Parathyroid adenoma (tissue), 2 donors: ENCODE results near the gene GRM1.

Experiments
- H2AFZ ChIP-seq: fragments of 300-600 bp; sonication (generic); one replicate; pipeline ENCODE4 v1.7.0; 2017; ENCODE audit warnings: antibody characterized with exemption, mild to moderate bottlenecking
- H3K27ac ChIP-seq: fragments of 300-600 bp; sonication (generic); one replicate; pipeline ENCODE4 v1.7.0; 2017
- H3K27me3 ChIP-seq: fragments of 300-600 bp; sonication (generic); one replicate; pipeline ENCODE4 v1.7.0; 2017; ENCODE audit warnings: low read length; ENCODE audit not compliant: control insufficient read depth, insufficient read depth
- H3K36me3 ChIP-seq: fragments of 300-600 bp; sonication (generic); one replicate; pipeline ENCODE4 v1.7.0; 2017; ENCODE audit warnings: low read length; ENCODE audit not compliant: control insufficient read depth, insufficient read depth
- H3K4me1 ChIP-seq: fragments of 300-600 bp; sonication (generic); one replicate; pipeline ENCODE4 v1.7.0; 2017; ENCODE audit warnings: control low read depth
- H3K4me2 ChIP-seq: fragments of 300-600 bp; sonication (generic); one replicate; pipeline ENCODE4 v1.7.0; 2017; ENCODE audit warnings: low read length
- H3K4me3 ChIP-seq: fragments of 300-600 bp; sonication (generic); one replicate; pipeline ENCODE4 v1.7.0; 2017; ENCODE audit warnings: low read depth, low read length
- H3K79me2 ChIP-seq: fragments of 300-600 bp; sonication (generic); one replicate; pipeline ENCODE4 v1.7.0; 2017; ENCODE audit warnings: control low read depth
- H3K9ac ChIP-seq: fragments of 300-600 bp; sonication (generic); one replicate; pipeline ENCODE4 v1.7.0; 2017; ENCODE audit warnings: mild to moderate bottlenecking
- H3K9me3 ChIP-seq: fragments of 300-600 bp; sonication (generic); one replicate; pipeline ENCODE4 v1.7.0; 2017; ENCODE audit warnings: low read length; ENCODE audit not compliant: control insufficient read depth
- CTCF ChIP-seq: fragments of 300-600 bp; sonication (generic); IDR thresholded peaks from one replicate; pipeline ENCODE4 v1.7.0; 2017; ENCODE audit warnings: antibody characterized with exemption, mild to moderate bottlenecking
- donor health status: primary hyperparathyroidism.

GRM1 gene

DNA sequence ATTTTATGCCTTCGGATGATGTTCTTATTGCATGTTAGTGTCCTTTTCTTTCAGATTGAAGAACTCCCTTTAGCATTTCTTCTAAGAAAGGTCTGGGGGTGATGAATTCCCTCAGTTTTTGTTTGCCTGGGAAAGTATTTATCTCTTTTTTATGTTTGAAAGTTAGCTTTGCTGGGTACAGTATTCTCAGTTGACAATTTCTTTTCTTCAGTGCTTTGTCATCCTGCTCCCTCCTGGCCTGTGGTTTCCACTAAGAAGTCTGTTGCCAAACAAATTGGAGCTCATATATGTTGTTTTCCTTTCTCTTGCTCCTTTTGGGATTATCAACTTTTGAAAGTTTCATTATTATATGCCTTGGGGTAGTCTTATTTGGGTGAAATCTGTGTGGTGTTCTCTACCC is 11.5 kb downstream of the GRM1 start:
- Histone ChIP-seq H3K27ac (no peak overlapping the region), H3K4me2 (no peak overlapping the region), H3K27me3 (no peaks in the 10 kb centered on the region), H3K36me3 (no peaks in the 10 kb centered on the region), H3K79me2 (no peaks in the 10 kb centered on the region), H3K4me3 (no peak overlapping the region), H2AFZ (no peak overlapping the region), H3K4me1 (no peaks in the 10 kb centered on the region), H3K9ac (no peak overlapping the region), H3K9me3 (no peaks in the 10 kb centered on the region)
- no peak for TF ChIP-seq CTCF

GRCh38 chr6:146041282-146041681 is 12.4 kb downstream of the GRM1 start:
- no peaks in the 10 kb centered on the region for H3K36me3 ChIP-seq
- no peaks in the 10 kb centered on the region for H3K79me2 ChIP-seq
- no peaks in the 10 kb centered on the region for H3K4me1 ChIP-seq
- no peak overlapping the region for H3K4me2 ChIP-seq
- TF ChIP-seq CTCF: no peak
- H3K9me3 ChIP-seq: no peaks in the 10 kb centered on the region
- no peak overlapping the region for H2AFZ ChIP-seq
- H3K4me3 ChIP-seq: no peak overlapping the region
- no peak overlapping the region for H3K9ac ChIP-seq
- H3K27ac ChIP-seq: no peak overlapping the region
- H3K27me3 ChIP-seq: no peaks in the 10 kb centered on the region

DNA sequence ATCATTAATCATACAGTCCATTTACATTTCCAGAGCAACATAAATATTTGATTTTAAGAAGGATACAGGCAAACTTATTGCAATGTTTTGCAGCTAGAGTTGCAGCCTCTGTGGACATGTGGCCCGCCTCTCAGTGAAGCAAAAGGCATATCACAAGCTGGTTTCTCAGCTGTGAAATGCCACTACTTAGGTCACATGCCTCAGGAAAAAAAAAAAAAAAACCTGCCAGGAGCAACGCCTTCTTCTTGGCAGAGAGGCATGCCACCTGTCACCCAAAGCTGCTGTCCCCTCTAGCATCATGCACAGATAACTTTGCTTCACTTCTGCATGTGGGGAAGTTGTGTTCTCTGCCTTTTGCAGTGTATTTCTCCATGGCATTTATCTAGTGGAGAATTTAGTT is 18.5 kb downstream of the GRM1 start:
- no peak for TF ChIP-seq CTCF
- H3K27ac ChIP-seq: no peak overlapping the region
- H3K4me2 ChIP-seq: no peak overlapping the region
- no peaks in the 10 kb centered on the region for H3K36me3 ChIP-seq
- no peak overlapping the region for H3K9ac ChIP-seq
- no peaks in the 10 kb centered on the region for H3K27me3 ChIP-seq
- no peaks in the 10 kb centered on the region for H3K4me1 ChIP-seq
- H3K9me3 ChIP-seq: no peaks in the 10 kb centered on the region
- no peak overlapping the region for H2AFZ ChIP-seq
- H3K4me3 ChIP-seq: no peak overlapping the region
- no peaks in the 10 kb centered on the region for H3K79me2 ChIP-seq

- H3K36me3 ChIP-seq: no peaks in the 10 kb centered on the region
- no peak overlapping the region for H3K4me3 ChIP-seq
Observed at GRCh38 chr6:146050168-146050567, 21.3 kb downstream of the GRM1 start.

More at GRCh38 chr6:146050168-146050567, 21.3 kb downstream of the GRM1 start:
- H2AFZ ChIP-seq: no peak overlapping the region
- no peaks in the 10 kb centered on the region for H3K79me2 ChIP-seq
- H3K4me1 ChIP-seq: no peaks in the 10 kb centered on the region
- H3K27ac ChIP-seq: no peak overlapping the region
- H3K9ac ChIP-seq: no peak overlapping the region
- H3K4me2 ChIP-seq: no peak overlapping the region
- H3K27me3 ChIP-seq: no peaks in the 10 kb centered on the region
- H3K9me3 ChIP-seq: no peaks in the 10 kb centered on the region
- TF ChIP-seq CTCF: no peak
